HG03025 (cell line): ENCODE measurements around the gene KCTD16.
A peak's percentile ranks its signal among the peaks of the same experiment; 100 is the strongest.

ENCODE experiments used
- ATAC-seq: cut with Tn5 transposase; IDR thresholded peaks from one replicate; pipeline ENCODE4 v1.9.1; 2021; ENCODE audit warnings: mild to moderate bottlenecking, moderate library complexity; ENCODE audit not compliant: unreplicated experiment, low FRiP score

The KCTD16 gene

DNA sequence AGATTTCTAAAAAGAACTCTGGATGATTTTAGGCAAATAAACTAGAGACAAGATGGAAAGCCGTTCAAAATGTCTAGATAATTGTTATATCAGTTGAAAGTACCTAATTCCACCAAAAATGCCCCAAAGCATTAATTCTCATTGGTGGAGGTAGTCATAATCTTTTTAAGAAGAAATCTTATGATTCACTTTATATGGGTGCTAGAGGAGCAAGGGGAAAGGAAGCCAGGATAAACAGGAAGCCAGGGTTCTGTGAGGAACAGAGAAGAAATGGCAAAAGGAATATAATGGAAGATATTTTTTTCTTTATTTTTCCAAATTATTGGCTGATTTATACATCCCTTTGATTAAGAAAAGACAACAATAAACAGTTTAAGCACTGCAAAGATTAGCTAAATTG, 8.0 kb upstream of the KCTD16 start:
- ATAC-seq, result no peak

DNA sequence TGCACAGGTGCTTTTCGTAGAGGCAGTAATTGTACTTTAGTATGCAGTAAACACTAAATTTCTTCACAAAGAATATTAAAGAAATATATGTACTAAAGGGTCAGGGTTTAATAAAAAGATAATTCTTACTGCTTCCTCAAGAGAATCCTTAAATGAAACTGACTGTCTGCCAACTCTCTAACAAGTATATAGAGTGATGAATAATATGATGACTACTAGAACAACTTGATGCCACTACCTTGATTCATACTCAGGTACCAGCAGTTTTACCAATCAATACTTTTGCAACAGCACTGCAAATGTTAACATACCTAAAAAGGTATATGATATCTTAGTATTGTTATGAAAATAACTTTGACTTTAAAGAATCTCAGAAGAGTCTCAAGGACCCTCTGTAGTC, 4.0 kb upstream of the KCTD16 start:
- ATAC-seq, result no peak

DNA sequence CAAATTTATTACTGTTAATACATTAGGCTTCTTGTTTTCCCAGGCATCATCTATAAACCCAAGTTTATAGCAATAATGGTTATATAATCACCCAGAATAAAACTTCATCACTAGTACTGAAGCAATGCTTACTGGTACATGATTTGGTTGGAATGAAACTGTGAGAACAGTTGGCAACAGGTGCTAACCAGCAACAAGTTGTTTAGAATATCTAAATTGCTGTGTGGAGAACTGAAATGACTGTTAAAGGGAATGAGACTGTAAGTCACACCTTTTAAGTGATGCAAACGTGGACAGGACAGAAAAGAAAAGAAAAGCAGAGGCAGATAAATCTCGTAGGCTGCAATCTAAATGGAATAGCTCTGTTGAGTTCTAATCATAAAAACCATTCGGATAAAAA, 2.7 kb upstream of the KCTD16 start:
- no peak for ATAC-seq

DNA sequence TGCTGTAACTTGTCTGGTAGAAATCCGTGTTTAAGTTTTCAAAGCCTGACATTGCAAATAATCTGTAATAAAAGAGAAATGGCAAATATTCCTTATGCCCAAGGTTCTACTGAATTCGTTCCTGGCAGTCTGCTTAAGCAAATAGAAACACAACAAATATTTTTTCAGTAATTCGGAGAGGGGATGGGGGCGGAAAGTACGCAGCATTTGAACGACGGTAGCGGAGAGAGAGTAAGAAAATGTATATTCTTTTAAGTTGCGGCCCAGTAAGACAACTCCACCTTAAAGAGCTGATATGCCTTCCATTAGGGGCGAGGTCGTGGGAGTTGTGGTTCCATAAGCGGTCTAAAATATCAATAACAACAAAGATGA, 783 bp upstream of the KCTD16 start:
- peak; percentile 3 for ATAC-seq

DNA sequence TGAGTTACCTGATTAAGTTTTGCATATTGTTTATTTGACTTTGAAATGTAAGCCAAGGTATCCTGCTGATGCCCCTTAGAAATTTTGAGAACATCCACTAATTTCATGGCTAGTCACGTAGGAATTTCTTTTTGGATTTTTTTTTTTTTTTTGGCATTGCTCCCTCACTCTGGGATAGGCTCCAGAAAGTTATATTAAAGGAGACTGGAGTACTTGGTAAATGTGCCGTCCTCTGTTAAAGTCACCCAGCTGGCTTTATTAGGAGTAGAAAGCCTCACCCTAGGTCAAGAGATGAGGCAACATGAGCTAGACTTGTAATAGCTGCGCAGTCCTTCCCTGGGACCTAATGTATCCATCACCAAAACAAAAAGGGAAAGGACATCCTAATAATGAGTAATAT, 3.1 kb downstream of the KCTD16 start:
- ATAC-seq, result no peak

DNA sequence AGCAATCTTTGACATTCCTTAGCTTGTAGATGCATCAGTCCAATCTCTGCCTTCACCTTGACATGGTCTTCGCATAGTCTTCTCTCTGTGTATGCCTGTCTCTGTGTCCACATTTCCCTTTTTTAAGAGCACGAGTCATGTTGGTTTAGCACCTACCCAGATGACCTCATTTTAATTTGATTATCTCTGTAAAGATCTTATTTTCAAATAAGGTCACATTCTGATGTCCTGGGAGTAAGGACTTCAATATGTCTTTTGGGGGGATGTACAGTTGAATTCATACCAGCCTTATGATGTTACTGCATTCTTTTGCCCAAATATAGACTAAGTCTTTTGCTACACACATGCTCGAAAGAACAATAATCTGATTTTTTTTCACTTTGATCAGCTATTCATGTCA, 6.9 kb downstream of the KCTD16 start:
- ATAC-seq, result no peak

DNA sequence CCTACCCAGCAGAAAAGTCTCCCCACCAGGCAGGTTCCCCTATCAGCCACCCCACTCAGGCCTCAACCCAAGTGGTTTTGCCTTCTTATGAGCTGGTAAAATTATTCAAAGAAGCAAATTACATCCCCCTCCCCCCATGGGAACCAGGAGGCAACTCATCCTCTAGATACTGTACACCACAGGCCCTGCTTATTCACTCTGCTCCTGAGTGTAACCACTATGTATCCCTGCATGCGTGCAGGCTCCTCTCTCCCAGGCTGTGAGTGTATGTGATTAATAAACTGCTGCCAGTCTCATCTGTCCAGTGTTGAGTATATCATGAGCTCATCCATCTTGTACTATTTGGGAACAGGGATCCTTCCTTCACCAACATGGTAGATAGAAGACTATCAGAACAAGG, 8.6 kb downstream of the KCTD16 start:
- no peak for ATAC-seq

DNA sequence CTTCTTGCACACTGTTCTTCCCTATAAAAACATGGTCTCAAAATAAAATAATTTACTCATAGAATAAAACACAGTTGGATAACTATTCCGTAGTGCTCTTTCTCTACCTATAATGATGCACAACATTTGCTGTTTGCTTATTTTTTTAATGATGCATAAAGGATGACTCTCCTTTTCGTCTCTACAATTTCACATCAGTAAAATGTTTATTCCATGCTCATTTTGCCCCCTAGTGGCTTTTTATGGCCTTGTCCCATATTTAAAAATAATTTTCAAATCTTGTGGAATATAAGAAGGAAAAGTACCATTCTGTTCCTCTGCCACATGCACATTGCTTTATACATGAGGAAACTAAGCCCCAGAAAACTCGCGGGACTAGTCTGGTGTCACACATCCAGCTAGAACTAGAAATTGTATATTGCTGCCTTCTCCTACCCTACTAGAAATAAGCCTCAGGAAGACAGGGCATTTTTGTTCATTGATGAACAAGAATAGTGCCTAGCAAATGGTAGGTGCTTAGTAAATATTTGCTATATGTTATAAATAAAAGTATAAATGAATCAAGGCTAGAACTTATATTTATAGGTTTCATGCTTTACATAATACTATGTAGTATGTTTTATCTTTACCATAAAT, 12.7 kb downstream of the KCTD16 start:
- no peak for ATAC-seq

DNA sequence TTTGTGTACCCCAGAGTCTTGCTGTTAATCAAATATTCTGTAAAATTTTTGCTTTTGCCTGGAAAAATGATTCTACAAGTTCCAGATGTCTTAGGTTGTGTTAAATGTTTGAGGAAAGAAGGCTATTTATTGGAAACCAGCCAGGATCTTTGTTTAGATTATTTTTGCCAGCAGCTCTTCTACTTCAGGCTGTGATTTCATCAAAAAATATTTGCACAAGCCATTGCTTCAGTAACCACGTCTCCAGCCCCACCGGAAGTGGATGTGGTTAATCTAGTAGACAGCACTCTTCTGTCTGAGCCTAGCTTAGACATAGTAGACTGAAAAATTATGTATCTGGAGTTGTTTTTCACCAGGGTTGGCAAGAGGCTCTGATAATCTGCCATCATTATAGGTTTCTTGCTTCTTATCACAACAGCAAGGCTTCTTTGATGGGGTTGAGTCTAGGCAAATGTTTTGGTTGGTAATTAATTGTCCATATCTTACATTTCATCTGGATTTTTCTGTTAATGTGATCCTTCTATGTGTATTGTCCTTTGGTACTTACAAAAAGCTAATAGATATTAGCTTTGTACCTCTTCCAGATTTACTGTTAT, 17.1 kb downstream of the KCTD16 start:
- peak; percentile 82 for ATAC-seq

DNA sequence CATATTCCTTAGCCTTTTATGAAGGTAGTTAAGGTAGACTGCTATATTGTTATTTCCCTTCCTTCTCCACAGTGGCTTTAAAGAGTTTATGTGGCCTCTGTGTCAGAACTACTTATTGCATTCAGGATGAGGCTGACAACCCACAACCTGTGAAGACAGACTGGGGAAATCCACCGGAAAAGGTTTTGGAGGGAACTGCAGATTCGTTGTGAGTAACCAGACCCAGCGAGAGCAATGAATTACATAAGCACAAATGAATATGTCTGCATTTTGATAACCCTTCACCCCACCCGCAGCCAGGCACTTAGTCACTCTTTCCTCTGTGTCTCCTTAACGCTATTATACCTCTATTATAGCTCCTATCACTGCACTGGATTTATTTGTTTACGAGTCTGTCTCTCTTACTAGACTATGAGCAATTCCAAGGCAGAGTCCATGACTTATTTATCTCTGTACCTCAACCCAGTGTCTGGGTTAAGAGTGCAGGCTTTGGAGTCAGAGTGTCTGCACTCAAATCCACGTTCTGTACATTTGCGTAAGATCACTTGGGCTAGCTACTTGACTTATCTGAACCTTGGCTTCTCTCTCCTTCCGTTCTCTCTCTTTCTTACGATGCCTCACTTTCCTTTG, 19.2 kb downstream of the KCTD16 start:
- peak; percentile 42 for ATAC-seq

DNA sequence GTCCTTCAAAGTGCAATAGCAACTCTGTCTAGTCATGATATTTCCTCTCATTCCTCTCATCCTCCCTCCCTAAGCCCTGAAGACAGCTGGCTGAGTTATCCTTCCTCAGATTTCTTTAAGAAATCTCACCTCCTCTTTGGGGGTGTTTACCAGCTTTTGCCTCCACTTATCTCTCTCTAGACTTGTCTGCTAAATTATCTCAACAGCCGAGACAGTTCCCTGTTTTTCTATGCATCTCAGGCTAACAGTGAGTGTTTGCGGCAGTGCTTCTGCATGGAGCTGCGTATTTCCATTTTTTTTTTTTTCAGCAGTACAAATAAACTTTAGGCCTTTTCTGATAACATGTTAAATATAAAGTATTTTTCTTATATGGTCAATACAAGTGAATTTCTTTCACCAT, 20.9 kb downstream of the KCTD16 start:
- ATAC-seq, result no peak

DNA sequence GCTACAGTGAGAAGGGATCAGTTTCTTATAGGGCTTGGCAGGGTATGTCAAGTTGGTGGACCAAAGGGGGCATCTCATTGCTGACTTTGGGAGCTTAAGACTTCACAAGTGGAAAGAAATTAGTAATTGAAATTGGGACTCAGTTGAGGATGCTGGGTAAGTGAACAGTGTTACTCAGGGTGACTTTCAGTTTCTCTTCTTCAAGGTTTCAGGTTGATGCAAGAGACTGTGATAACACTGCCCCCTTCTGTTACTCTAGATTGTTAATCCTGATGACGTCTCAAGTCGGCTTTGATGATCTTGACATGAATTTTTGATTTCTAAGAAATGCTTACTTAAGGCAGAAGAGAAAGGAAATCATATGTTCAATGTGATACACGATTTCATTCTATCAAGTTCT, 21.3 kb downstream of the KCTD16 start:
- peak; percentile 80 for ATAC-seq

DNA sequence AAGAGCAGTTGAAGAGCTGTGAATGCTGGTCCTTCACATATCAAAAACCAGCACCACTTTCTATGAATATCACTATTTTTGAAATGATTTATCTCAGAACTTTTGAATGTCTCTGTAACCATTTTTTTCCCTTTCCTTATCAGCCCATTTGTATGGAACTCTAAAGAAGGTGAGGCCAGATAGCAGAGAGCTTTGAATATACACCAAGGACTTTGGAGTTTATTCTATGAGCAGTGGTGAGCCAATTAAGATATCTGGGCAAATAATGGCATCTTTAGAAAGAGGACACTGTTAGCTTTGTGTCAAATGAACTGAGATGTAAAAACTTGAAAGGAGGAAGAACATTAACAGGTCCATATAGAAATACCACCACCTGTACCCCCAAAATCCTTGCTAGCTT, 22.0 kb downstream of the KCTD16 start:
- ATAC-seq, result no peak

DNA sequence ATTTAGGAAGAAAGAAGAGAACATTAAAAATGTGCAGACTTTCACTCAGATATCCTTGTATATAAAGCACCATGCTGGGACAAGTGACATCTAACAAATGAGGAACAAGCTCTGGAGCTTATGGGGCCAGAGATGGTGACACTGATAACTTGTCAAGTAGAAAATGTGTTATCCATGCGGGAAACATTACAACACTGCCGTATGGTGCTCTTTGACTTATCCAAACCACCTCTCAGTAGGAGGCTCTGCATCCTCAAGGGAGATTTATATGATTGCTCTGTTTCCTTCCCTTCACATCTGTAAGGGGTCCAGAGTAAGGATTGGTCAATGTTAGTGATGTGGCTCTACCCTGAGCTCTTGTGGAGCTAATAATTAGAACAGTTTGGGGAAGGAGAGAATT, 23.5 kb downstream of the KCTD16 start:
- ATAC-seq, result no peak

DNA sequence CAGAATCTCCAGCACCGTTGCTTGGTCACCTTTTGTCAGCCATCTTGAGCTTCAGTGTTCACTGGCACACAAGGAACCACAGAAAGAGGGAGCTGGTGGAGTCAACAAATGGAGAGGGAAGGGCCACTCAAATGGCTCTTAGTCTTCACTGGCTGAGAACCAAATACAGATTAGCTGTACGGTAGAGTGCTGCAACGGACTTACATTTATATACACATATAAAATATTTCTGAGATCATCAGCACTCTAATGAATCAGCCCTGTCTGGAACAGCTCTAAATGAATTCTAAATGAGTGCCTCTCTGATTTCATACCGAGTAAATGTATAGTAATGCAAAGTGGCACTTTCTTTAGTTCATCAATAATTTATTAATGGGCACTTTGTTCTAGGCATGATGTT, 24.8 kb downstream of the KCTD16 start:
- ATAC-seq, result no peak

DNA sequence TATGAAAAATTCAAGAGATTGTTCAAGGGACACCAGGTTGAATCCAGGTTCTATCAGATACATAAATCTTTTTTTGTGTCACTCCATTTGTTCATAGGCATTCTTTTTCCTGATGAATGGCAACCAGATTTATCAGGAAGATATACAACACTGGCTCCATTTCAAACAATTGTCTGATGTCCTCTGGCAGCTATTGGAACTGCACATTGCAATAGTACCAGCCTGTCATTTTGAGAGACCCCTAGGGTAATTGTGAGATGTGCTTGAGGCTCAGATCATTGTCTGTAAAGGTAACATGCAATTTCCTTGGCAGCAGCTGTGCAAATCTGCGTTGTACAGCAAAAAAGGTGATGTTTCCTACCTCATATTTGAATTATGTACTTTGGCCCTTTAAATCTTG, 25.9 kb downstream of the KCTD16 start:
- no peak for ATAC-seq

DNA sequence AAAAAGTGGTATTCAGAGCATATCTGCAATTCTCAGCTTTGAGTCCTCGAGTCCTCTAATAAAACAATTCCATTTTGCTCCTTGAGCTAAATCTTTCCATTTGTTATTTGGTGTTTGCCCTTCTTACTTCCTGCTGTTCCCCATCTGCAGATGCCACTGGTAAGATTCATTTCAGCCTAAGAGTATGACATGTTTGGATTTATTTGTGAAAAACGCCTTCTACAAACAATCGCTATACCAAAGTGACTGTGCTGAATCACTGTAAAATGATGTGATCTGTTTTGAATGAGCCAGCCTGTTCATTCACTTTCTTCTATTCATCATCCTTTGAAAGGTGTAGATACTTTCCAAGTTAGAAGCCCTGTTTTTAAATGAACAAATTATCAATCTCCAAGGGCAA, 27.7 kb downstream of the KCTD16 start:
- no peak for ATAC-seq

DNA sequence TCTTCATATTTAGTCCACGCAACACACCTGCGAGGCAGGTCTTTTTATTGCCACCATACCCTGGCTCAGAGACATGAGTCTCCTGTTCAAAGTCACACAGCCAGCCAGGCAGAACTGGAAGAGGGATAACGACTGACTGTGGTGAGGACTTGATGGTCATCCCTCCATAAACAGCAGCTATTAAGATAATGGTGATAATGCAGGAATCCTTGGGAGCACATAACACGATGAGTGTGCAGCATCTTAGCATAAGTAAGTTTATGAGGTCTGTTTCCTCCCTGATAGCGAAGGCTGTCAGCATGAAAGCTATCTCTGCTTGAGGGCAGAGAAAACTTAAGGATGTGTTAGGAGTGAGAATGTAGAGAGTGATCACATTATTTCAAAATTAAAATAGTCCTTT, 30.9 kb downstream of the KCTD16 start:
- ATAC-seq, result no peak

DNA sequence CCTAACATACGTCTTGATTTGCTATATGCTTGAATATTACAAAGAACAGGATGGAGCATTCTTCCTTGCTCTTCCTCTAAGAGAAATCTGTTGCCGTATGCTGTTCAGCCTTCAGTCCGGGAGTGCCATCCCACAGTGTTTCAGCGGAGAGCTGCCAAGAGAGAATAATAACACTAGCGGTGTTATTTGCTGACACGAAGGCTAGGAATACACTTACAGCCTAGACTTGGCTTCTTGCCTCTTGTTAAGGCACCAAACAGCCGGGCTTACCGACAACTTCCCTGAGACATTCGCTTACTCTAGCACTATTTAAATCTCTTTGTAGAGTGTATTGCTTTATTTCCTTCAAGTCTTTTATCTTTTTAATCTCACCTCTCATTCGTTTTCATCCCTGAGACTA, 31.4 kb downstream of the KCTD16 start:
- no peak for ATAC-seq

DNA sequence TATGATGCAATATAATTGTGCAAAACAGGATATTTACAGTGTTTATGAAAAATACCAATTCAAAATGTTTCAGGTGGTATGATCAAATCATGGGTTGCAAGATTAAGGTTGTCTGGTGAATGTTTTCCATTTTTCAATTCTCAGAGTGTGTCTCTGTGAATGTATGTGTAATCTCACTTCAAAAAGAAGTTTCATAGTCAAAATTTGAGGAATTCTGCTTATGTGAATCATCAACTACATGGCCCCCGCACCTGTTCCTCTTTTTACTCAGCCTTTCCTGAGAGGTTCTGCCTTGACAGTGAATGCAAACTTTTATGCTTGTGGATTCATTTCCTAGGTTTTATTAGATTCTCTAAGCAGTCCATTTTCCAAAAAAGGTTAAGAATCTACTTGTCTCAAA, 32.1 kb downstream of the KCTD16 start:
- no peak for ATAC-seq

DNA sequence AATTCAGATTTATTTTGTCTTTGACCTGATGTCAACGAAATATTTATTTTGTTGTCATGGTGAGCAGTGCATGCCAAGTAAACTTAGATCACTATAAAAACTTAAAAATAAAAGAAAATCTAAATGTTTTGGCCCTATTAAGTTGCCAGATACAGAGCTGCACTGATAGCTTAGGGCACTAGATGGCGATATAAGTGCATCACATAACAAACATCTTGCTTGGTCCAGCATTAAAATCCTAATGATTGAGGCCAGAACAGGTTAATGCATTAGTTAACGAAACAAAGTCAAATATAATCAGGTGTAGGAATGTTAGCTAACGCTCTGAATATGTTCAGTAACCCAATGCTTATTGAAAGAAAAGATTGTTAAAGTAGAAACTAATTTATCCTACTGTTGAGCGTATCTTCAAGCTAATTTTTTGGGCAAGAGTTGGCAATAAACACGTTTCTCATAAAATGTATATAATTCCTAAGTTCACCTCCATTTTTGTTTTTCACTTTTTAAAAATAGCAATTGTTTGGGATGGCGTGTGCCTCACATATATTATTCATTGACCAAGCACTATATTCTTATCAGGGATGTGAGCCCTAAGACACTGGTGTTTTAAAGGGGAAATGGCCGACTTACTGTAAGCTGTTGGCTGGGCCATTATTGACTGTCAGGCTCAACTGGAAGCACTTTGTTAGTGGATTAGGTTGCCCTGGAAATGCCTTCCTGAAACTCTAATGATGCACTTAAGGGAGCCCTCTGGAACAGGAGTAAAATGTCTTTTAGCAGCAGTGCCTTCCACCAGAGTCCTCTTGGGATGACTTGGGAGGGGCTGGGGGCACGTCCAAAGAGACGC, 33.3 kb downstream of the KCTD16 start:
- peak; percentile 74 for ATAC-seq
